ENCODE results near the gene PNPLA8.
"Not testable (repeated sequence)": the region's sequence is repeated elsewhere in the genome, so short reads cannot be mapped to it uniquely, and the experiment has no call there.

The PNPLA8 gene

GRCh38 chr7:108479118-108479517 lies 46.8 kb downstream of the PNPLA8 start:
- DNase-seq (ENCODE audit: low read depth): no peak
- no peak overlapping the region for H3K4me3 ChIP-seq (ENCODE audit: low read length)
- no peak for TF ChIP-seq CTCF (IDR thresholded peaks at IDR 0.05; ENCODE audit: insufficient read depth, low read depth, low read length, missing control alignments)

DNA sequence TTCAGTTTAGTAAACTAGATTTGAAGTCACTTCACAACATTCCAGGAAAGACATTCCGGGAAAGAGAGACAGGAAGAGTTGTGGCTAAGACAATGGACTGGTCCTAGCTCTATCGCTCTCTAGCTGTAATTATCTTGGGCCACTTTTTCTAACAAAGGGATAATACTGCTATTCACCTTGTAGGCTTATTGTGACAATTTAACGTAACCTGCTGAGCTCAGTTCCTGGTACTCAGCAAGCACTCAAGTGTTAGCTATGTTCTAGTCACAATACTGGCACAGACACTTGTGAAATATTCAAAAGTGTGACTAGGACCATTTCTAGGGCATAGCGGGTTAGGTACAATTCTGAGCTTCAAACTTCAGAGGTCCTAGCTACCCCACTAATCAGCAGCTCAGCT lies 57.7 kb downstream of the PNPLA8 start:
- no peak for TF ChIP-seq CTCF (IDR thresholded peaks at IDR 0.05; ENCODE audit: insufficient read depth, low read depth, low read length, missing control alignments)
- no peak for DNase-seq (ENCODE audit: low read depth)
- no peak overlapping the region for H3K4me3 ChIP-seq (ENCODE audit: low read length)

DNA sequence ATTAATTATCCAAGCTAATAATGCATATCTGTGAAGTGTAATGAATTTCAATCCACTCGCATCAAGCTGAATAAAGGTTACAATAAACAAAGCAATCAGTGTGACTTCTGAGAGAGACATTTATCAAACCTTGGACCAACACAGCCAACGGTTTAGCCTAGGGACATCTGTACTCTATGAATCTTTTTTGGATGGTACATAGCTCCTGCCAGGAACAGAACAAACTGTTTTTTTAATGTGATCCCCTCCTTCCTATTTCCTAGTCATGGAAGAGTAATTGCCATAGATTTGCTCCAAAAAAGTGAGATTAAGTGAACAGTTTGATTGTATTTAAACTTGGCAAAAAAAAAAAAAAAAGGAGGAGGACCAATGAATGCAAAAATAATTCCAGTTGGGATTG lies 58.5 kb downstream of the PNPLA8 start:
- H3K4me3 ChIP-seq (ENCODE audit: low read length): no peak overlapping the region
- no peak for DNase-seq (ENCODE audit: low read depth)
- TF ChIP-seq CTCF (IDR thresholded peaks at IDR 0.05; ENCODE audit: insufficient read depth, low read depth, low read length, missing control alignments): no peak

DNA sequence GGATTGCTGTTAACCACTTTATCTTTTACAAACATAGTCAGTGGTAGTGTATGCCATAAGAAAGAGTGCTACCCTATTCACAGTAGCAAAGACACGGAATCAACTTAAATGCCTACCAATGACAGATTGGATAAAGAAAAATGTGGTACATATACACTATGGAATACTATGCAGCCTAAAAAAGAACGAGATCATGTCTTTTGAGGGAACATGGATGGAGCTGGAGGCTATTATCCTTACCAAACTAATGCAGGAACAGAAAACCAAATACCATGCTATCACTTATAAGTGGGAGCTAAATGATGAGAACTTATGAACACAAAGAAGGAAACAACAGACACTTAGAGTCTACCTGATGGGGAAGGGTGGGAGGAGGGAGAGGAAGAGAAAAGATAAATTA lies 59.6 kb downstream of the PNPLA8 start:
- H3K4me3 ChIP-seq (ENCODE audit: low read length); DNase-seq (ENCODE audit: low read depth): not testable (repeated sequence)

DNA sequence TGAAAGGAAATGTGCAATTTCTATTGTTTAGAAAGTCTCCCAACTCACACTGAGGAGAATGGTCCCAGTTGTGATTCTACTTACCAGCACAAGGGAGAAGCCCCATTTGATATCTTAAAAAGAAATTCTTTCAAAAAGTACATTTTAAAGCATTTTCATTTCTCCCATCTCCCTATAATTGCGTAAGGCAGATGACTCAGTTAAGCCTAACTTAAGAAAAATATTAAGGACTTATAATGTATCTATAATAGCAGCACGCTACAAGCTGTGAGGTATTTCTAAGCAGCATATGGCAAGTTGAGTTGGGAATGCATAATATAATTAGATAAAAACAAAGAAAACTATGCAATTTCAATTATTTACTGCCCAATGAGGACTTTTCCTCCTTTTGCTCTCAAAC lies 61.2 kb downstream of the PNPLA8 start:
- DNase-seq (ENCODE audit: low read depth): no peak
- no peak for TF ChIP-seq CTCF (IDR thresholded peaks at IDR 0.05; ENCODE audit: insufficient read depth, low read depth, low read length, missing control alignments)
- no peak overlapping the region for H3K4me3 ChIP-seq (ENCODE audit: low read length)

- H3K4me3 ChIP-seq (ENCODE audit: low read length): no peak overlapping the region
- DNase-seq (ENCODE audit: low read depth): no peak
- no peak for TF ChIP-seq CTCF (IDR thresholded peaks at IDR 0.05; ENCODE audit: insufficient read depth, low read depth, low read length, missing control alignments)
Observed at GRCh38 chr7:108463613-108464012, 62.3 kb downstream of the PNPLA8 start.

DNA sequence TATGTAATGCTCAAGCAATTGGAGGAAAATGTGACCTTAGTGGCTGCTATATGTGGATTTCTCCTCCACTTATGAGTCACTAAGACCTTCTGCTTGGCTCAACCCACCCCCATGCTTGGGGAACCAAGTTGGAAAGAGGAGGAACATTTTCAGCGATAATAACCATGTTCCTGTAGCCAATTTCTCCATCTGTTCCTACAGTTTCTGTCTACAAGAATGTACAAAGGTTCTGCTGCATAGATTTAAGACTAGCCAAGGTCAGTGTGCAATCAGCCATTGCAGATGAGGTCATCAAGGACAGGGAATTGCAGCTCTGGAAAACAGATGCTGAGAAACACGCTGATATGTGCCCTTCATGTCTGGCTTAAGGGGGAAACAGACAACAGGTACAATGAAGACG lies 64.1 kb downstream of the PNPLA8 start:
- no peak overlapping the region for H3K4me3 ChIP-seq (ENCODE audit: low read length)
- DNase-seq (ENCODE audit: low read depth): no peak
- TF ChIP-seq CTCF (IDR thresholded peaks at IDR 0.05; ENCODE audit: insufficient read depth, low read depth, low read length, missing control alignments): no peak

GRCh38 chr7:108460964-108461363 lies 65.0 kb downstream of the PNPLA8 start:
- no peak overlapping the region for H3K4me3 ChIP-seq (ENCODE audit: low read length)
- DNase-seq (ENCODE audit: low read depth): no peak
- TF ChIP-seq CTCF (IDR thresholded peaks at IDR 0.05; ENCODE audit: insufficient read depth, low read depth, low read length, missing control alignments): no peak
